Upper lobe of left lung (tissue), 6 donors: ENCODE results near the gene LYRM4. TPM values are rescaled to one million over a fixed set of nuclear protein-coding genes. Genes with fewer than 3 reads are reported as not detected.

Source experiments
- ATAC-seq, 2 donors: fragments of 200-7000 bp; cut with Tn5 transposase; one replicate each; pipeline ENCODE4 v1.9.1; 2022; ENCODE audit warnings: mild to moderate bottlenecking in 2 of 2, moderate library complexity in 2 of 2; ENCODE audit not compliant: low FRiP score in 2 of 2
- DNase-seq, 2 donors: peaks; one replicate each; pipeline ENCODE4 v3.0.0-alpha.2; 2019 to 2020
- H3K27ac ChIP-seq, 4 donors: fragments of 200-600 bp; sonication (generic); one replicate each; pipeline ENCODE4 v1.5.1; 2016 to 2019
- H3K27me3 ChIP-seq, 4 donors: fragments of 200-600 bp; sonication (generic); one replicate each; pipeline ENCODE4 v1.5.1; 2017 to 2019
- H3K36me3 ChIP-seq, 4 donors: fragments of 200-600 bp; sonication (generic); one replicate each; pipeline ENCODE4 v1.5.1; 2016 to 2019
- H3K4me1 ChIP-seq, 4 donors: fragments of 200-600 bp; sonication (generic); one replicate each; pipeline ENCODE4 v1.5.1; 2018 to 2019
- H3K4me3 ChIP-seq, 4 donors: fragments of 200-600 bp; sonication (generic); one replicate each; pipeline ENCODE4 v1.5.1; 2017 to 2019; ENCODE audit warnings: mild to moderate bottlenecking in 2 of 4, moderate library complexity in 1 of 4
- H3K9me3 ChIP-seq, 4 donors: fragments of 200-600 bp; sonication (generic); one replicate each; pipeline ENCODE4 v1.5.1; 2018 to 2019
- EP300 ChIP-seq, 4 donors: sonication (generic); formaldehyde crosslinking; IDR thresholded peaks; one replicate each; pipeline ENCODE4 v1.5.1; 2017; ENCODE audit warnings: antibody characterized with exemption in 4 of 4, control low read depth in 2 of 4
- POLR2A ChIP-seq, 4 donors: fragments of 450-650 bp; IDR thresholded peaks; one replicate each; pipeline ENCODE4 v1.5.1; 2016 to 2017; ENCODE audit warnings: antibody characterized with exemption in 4 of 4, mild to moderate bottlenecking in 2 of 4
- POLR2AphosphoS5 ChIP-seq, 2 donors: sonication (generic); formaldehyde crosslinking; IDR thresholded peaks; one replicate each; pipeline ENCODE4 v1.5.1; 2017; ENCODE audit warnings: antibody characterized with exemption in 2 of 2
- WGBS, 2 donors: methylation state at CpG; one replicate each; pipeline ENCODE4 v1.1.5; 2017 to 2018; 5-methylcytosine and 5-hydroxymethylcytosine counted together
- total RNA-seq, 6 donors: library from RNA; depleted of rRNA in 4 of 6; stranded (reverse); fragments of >200 nt in 4 of 6; gene quantifications; one replicate each; pipeline versions ENCODE4 v1.1.0 to v1.2.1, GENCODE V29; 2016 to 2021
- TF ChIP-seq, protein P1 (sequence below), 6 experiments: fragments of 450-650 bp in 4 of 6; fragments of 200-600 bp in 2 of 6; sonication (generic) in 2 of 6; IDR thresholded peaks; one replicate each; pipeline ENCODE4 v1.5.1; 2016 to 2019; ENCODE audit warnings: antibody characterized with exemption in 6 of 6
- donor health status: DM: no; HTN: no; CAD: no; lungs with moderate emphysema.
- donor health status: DM: no; HTN: yes; CAD: no; lungs with severe emphysema.

LYRM4 gene
- total RNA-seq, 6 donors from 2014 or later = 5.8 to 24.1 (median 15.9) TPM

DNA sequence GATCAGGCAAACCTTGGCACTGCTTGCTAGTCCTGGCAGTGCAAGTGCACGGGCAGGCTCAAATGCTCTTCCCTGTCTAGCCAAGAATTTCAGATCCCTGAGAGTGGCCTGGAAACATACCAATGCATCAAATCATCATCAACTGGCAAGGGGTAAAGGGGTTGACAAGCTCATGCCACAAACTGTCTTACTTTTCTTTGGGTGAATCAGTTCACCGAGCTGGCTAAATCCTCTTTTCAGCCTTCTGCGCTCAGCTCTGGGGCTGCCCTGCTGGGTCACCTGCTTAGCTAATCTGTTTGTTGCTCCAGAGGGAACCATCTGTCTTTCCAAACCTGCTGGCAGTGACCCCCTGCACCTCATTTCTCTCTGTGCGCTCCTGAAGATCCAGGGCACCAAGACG is 59.5 kb downstream of the LYRM4 start:
- Histone ChIP-seq H3K4me3 (no peak overlapping the region), H3K4me1 (peaks cover 18 to 22% (median 20%) of the 10 kb centered on the region in 4 donors), H3K36me3 (no peaks in the 10 kb centered on the region), H3K27ac (no peak overlapping the region), H3K27me3 (no peaks in the 10 kb centered on the region), H3K9me3 (no peaks in the 10 kb centered on the region)
- 95 to 100% methylated on average over 3 to 5 of the region's 5 CpGs for WGBS, 2 donors
- ATAC-seq (no peak), DNase-seq (no peak)
- no peak for TF ChIP-seq EP300 (IDR thresholded peaks at IDR 0.05)
- no peak for TF ChIP-seq POLR2A (IDR thresholded peaks at IDR 0.05)
- no peak for TF ChIP-seq POLR2AphosphoS5 (IDR thresholded peaks at IDR 0.05)
- TF ChIP-seq, protein P1, sequence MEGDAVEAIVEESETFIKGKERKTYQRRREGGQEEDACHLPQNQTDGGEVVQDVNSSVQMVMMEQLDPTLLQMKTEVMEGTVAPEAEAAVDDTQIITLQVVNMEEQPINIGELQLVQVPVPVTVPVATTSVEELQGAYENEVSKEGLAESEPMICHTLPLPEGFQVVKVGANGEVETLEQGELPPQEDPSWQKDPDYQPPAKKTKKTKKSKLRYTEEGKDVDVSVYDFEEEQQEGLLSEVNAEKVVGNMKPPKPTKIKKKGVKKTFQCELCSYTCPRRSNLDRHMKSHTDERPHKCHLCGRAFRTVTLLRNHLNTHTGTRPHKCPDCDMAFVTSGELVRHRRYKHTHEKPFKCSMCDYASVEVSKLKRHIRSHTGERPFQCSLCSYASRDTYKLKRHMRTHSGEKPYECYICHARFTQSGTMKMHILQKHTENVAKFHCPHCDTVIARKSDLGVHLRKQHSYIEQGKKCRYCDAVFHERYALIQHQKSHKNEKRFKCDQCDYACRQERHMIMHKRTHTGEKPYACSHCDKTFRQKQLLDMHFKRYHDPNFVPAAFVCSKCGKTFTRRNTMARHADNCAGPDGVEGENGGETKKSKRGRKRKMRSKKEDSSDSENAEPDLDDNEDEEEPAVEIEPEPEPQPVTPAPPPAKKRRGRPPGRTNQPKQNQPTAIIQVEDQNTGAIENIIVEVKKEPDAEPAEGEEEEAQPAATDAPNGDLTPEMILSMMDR (IDR thresholded peaks at IDR 0.05) = no peak

DNA sequence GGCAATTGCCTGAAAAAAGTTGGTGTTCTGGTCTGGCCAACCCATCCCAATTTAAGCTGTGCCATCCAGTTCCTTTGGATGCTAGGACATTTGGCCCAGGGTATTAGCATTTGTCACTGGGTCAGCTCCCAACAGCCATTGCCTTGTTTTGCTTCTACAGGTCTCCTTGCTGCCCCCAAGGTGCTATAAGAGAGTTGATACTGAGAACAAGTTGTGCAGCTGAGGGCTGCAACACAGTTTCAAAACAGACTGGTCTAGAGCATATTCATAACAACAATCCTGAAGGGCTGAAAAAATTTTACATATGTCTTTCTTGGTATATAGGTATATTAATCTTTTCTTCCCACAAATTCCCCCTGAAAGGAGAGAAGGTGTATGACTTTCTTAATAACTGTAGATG is 61.0 kb downstream of the LYRM4 start:
- no peak for DNase-seq
- Histone ChIP-seq H3K36me3 (no peaks in the 10 kb centered on the region), H3K27ac (no peak overlapping the region), H3K27me3 (no peaks in the 10 kb centered on the region), H3K4me3 (no peak overlapping the region), H3K9me3 (no peaks in the 10 kb centered on the region), H3K4me1 (peaks cover 3 to 8% (median 5%) of the 10 kb centered on the region in 4 donors)
- TF ChIP-seq, protein P1 (IDR thresholded peaks at IDR 0.05) = no peak
- TF ChIP-seq POLR2A (IDR thresholded peaks at IDR 0.05) (no peak), POLR2AphosphoS5 (IDR thresholded peaks at IDR 0.05) (no peak)
- no peak for ATAC-seq

DNA sequence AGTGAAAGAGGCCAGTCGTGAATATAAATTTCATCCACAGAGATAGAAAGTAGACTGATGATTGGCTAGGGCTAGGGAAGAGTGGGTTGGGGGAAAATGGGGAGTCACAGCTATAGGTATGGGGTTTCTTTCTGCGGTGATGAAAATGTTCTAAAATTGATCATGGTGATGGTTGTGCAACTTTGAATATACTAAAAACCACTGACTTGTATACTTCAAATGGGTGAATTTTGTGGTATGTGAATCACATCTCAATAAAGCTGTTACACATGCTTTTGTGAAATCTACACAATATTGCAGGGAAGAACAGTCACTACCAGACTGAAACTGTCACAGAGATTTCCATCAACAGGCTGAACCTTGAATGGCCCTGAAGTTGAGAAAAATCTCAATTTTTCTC is 61.5 kb downstream of the LYRM4 start:
- H3K36me3 ChIP-seq = no peaks in the 10 kb centered on the region
- DNase-seq = no peak
- TF ChIP-seq, protein P1 (IDR thresholded peaks at IDR 0.05) = no peak
- TF ChIP-seq POLR2A (IDR thresholded peaks at IDR 0.05) = no peak
- no peak for TF ChIP-seq POLR2AphosphoS5 (IDR thresholded peaks at IDR 0.05)
- TF ChIP-seq EP300 (IDR thresholded peaks at IDR 0.05) = no peak
- no peak for ATAC-seq
- H3K4me3 ChIP-seq = no peak overlapping the region
- H3K27ac ChIP-seq = no peak overlapping the region
- H3K9me3 ChIP-seq = no peaks in the 10 kb centered on the region
- peaks cover 0 to 4% (median 2%) of the 10 kb centered on the region in 4 donors for H3K4me1 ChIP-seq
- WGBS, 2 donors = 82 to 92% methylated on average over 2 of the region's 2 CpGs
- H3K27me3 ChIP-seq = no peaks in the 10 kb centered on the region

DNA sequence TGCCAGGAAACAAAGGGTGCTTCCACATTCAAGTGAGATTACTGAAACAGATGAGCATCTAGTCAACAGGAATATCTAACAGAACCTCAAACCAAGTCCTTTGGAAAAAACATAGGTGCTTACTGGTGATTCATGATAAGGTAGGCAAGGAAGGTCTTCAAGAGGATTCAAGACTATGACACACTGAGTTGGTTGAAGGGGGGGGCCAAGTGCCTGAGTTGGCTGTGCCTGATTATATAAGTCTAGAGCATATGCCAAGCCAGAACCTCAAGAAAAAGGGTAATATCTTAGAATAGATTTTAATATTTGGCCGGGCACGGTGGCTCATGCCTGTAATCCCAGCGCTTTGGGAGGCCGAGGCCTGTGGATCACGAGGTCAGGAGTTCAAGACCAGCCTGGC is 63.7 kb downstream of the LYRM4 start:
- Histone ChIP-seq H3K9me3 (no peaks in the 10 kb centered on the region), H3K4me1 (no peaks in the 10 kb centered on the region), H3K36me3 (no peaks in the 10 kb centered on the region), H3K4me3 (no peak overlapping the region), H3K27ac (no peak overlapping the region), H3K27me3 (no peaks in the 10 kb centered on the region)
- DNase-seq (no peak), ATAC-seq (no peak)
- WGBS, 2 donors = 97% methylated on average over 5 of the region's 5 CpGs
- TF ChIP-seq POLR2A (IDR thresholded peaks at IDR 0.05) (no peak), POLR2AphosphoS5 (IDR thresholded peaks at IDR 0.05) (no peak), EP300 (IDR thresholded peaks at IDR 0.05) (no peak)
- TF ChIP-seq, protein P1 (IDR thresholded peaks at IDR 0.05) = no peak

DNA sequence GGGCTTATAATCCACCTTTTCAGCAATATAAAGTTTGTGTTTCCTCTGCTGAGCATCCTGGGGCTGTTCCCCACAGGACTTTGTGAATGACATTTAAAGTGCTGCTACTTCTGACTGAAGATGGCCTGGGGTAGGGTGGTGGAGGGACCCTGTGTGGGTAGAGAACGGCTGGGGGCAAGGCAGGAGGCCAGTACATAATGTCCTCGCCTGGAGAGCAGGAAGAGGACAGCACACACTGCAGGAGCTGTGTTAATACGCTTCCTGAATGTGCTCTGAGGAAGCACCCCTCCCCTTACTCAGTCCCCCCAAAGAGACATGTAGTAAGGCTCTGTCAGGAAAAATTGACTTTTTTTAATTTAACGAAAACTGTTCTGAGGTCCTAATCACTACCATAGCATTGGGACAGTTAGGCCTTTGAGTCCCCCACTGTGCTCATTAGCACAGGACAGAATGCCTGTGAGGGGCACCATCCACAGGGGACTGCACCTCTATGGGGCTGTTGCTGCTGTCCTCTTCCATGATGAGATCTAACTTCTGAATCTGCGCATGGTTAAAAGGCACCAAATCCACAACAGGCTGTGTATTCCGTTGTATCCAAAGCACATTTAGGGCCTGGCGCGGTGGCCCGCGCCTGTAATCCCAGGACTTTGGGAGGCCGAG is 68.5 kb downstream of the LYRM4 start:
- peak in 1 of 2 donors; percentile 26 for ATAC-seq
- peak in 1 of 2 donors; percentile 40 for DNase-seq
- Histone ChIP-seq H3K27me3 (no peaks in the 10 kb centered on the region), H3K4me3 (no peak overlapping the region), H3K9me3 (no peaks in the 10 kb centered on the region), H3K4me1 (peaks cover 0 to 6% (median 1%) of the 10 kb centered on the region in 4 donors), H3K27ac (no peak overlapping the region), H3K36me3 (no peaks in the 10 kb centered on the region)
- TF ChIP-seq POLR2A (IDR thresholded peaks at IDR 0.05) (no peak), POLR2AphosphoS5 (IDR thresholded peaks at IDR 0.05) (no peak), EP300 (IDR thresholded peaks at IDR 0.05) (no peak)
- TF ChIP-seq, protein P1 (IDR thresholded peaks at IDR 0.05) = no peak
- 85 to 86% methylated on average over 11 of the region's 11 CpGs for WGBS, 2 donors
